GM18526 (cell line): ENCODE measurements around the gene TLR8.

Source experiments
- POLR2A ChIP-seq: IDR thresholded peaks from 3 replicates; pipeline ENCODE4 v1.6.1; 2011; ENCODE audit not compliant: insufficient read length; ENCODE audit errors: extremely low read depth

The TLR8 gene

GRCh38 chrX:12919620-12920019 lies 13.2 kb downstream of the TLR8 start:
- no peak for TF ChIP-seq POLR2A

GRCh38 chrX:12920990-12921389 lies 14.6 kb downstream of the TLR8 start:
- no peak for TF ChIP-seq POLR2A

GRCh38 chrX:12921886-12922598 lies 15.6 kb downstream of the TLR8 start:
- no peak for TF ChIP-seq POLR2A

GRCh38 chrX:12922599-12922919 lies 16.1 kb downstream of the TLR8 start:
- TF ChIP-seq POLR2A, result no peak

- TF ChIP-seq POLR2A, result no peak
Measured at GRCh38 chrX:12929701-12930100, 23.3 kb downstream of the TLR8 start.

GRCh38 chrX:12930150-12930549 lies 23.7 kb downstream of the TLR8 start:
- TF ChIP-seq POLR2A, result no peak

- no peak for TF ChIP-seq POLR2A
Measured at GRCh38 chrX:12932244-12932643, 25.8 kb downstream of the TLR8 start.

DNA sequence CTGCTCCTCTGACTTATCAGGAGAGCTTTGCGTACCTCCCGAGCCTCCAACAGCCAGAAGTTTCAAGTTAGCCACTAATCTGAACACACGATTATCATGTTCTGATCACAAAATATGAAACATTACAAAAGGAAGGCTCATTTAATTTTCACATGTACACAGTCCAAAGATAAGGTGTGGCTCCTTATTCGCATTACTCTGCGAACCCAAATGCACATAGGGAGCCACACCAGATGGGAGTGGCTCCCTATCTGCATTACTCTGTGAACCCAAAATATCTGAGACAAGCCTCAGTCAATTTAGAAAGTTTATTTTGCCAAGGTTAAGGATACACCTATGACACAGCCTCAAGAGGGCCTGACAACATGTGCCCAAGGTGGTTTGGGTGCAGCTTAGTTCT lies 28.4 kb downstream of the TLR8 start:
- TF ChIP-seq POLR2A, result no peak

DNA sequence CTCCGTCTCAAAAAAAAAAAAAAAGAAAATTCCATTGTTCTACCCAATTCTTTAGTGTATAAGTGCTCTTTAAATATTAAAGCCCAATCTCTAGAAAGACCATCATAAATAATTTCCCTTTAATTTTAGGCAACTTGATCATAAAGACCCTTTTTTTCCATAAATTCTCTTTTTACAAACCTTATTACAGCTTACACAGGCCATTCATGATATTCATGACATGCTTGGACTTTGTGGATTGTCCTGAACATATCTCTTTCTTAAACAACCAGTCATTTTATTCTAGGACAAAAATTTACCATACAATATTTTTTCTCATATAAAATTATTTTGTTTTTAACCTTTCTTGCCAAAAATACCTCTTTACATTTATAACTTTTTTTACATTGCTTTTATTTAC lies 30.5 kb downstream of the TLR8 start:
- no peak for TF ChIP-seq POLR2A

GRCh38 chrX:12945494-12945893 lies 39.1 kb downstream of the TLR8 start:
- no peak for TF ChIP-seq POLR2A

- TF ChIP-seq POLR2A, result no peak
Measured at GRCh38 chrX:12946406-12946805, 40.0 kb downstream of the TLR8 start.

- TF ChIP-seq POLR2A, result no peak
Measured at GRCh38 chrX:12946838-12947544, 40.6 kb downstream of the TLR8 start.

DNA sequence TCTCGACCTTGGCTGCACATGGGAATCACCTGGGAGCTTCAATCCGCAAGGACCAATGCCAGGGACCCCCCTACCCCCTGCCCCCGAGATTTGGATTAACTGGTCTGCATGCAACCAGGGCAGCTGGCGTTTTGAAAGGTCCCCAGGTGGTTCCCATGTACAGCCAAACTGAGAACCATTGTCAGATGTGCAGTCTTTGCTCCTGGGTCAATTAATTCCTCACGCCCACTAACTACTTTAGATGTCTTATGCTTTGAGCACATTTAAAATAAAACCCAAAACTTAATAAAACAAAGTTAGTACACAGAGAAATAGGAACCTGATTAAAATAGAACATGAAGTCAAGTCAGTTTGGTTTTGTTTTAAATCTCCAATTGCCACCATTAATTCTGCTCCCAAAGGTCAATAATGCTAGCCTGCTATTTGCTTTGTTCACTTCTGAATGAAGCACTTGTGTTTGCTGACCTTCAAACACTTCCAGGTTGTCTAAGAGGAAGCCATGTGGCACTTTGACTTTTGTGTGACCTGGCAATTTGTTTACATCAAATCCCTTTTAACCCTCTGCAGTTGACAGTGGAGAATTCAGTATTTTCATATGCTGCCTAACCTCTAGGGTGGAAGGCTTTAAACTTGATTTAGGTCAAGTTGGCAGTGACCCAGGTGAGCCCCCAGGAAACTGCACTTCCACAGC lies 41.3 kb downstream of the TLR8 start:
- TF ChIP-seq POLR2A, result no peak

- no peak for TF ChIP-seq POLR2A
Measured at GRCh38 chrX:12948495-12948894, 42.1 kb downstream of the TLR8 start.

- TF ChIP-seq POLR2A, result no peak
Measured at GRCh38 chrX:12949205-12949926, 42.9 kb downstream of the TLR8 start.
